HG03439 (cell line): Measurements from ENCODE around the gene HEXD.
"Not testable (repeated sequence)": the region's sequence is repeated elsewhere in the genome, so short reads cannot be mapped to it uniquely, and the experiment has no call there.

ENCODE experiments used
- ATAC-seq: cut with Tn5 transposase; IDR thresholded peaks from one replicate; pipeline ENCODE4 v1.9.1; 2021; ENCODE audit warnings: mild to moderate bottlenecking, moderate library complexity; ENCODE audit not compliant: unreplicated experiment

The HEXD gene

DNA sequence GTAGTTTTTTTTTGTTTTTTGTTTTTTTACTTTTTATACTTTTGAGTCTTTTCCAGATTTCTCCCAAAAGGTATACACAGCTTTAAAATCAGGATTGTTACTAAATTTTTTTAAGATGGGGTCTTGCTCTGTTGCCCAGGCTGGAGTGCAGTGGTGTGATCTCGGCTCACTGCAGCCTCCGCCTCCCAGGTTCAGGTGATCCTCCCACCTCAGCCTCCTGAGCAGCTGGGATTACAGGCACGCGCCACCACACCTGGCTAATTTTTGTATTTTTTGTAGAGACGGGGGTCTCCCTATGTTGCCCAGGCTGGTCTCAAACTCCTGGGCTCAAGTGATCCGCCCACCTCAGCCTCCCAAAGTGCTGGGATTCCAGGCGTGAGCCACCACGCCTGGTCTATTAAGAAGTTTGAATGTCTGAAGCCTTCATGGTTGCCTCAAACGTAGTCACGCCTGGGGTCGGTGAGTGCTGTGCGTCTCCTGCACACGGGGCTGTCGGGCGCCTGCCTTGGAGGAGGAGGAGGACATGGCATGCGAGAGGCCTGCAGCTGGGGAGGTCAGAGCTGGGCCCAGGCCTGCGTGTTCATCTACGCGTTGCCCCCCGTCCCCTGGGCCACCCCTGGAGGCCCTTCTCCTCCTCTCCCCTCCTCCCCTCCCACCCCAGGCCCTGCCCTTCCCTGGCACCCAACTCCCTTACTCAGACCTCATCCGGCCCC, 35.8 kb upstream of the HEXD start:
- not testable (repeated sequence) for ATAC-seq

- no peak for ATAC-seq
These were observed 35.3 kb upstream of the HEXD start for GRCh38 chr17:82382933-82383255.

GRCh38 chr17:82383411-82383810, 34.7 kb upstream of the HEXD start:
- no peak for ATAC-seq

GRCh38 chr17:82384051-82384729, 34.0 kb upstream of the HEXD start:
- no peak for ATAC-seq

DNA sequence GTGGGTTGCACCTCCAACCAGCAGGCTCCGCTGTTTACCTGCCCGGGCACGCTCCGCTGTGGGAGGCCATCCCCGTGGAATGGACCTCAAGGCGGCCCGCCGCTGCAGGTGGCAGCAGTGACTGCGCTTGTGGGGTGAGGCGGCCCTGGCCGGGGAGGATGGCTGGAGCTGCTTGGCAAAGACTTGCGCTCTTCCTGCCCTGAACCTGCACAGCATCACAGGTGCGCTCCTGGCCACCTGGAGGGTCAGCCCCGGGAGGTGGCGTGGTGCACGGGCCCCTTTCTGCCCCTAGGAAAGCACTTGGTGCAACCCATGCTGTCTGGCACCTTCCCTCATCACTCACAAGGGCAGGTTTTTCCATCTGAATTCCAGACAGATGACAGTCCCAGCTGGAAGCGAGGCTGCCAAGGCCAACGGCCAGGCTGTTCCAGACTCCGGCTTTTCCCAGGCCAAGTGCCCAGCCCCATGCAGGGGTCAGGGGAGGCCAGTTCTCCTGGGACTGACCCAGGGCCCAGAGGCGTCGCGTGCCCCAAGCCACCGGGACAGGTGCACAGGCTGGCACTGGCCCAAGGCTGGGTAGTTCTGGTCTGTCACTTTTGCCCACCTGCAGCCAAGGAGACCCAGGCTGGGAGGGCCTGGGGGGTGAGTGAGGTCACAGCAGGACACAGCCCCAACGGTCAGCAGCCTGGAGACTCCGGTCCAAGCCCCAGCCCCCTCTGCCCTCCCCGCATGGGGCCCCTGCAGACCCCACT, 33.2 kb upstream of the HEXD start:
- no peak for ATAC-seq

GRCh38 chr17:82385559-82386254, 32.4 kb upstream of the HEXD start:
- ATAC-seq: no peak

DNA sequence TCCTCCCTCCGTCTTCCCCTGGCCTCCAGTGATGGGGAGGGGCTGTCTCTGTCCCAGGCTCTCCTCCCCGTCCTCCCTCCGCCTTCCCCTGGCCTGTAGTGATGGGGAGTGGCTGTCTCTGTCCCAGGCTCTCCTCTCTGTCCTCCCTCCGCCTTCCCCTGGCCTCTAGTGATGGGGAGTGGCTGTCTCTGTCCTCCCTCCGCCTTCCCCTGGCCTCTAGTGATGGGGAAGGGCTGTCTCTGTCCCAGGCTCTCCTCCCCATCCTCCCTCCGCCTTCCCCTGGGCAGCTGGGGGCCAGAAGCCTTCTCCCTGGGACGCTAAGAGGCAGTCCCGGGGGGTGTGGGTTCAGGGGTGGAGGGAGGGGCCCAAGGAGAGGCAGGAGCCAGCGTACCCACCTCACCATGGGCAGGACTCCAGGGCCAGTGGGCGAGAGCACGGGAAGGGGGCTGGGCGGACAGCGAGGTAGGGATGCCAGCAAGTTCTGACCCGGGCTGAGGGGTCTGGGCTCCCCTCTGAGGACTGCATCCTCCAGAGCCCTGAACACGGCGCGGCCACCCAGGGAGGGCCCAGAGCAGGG, 31.8 kb upstream of the HEXD start:
- no peak for ATAC-seq

DNA sequence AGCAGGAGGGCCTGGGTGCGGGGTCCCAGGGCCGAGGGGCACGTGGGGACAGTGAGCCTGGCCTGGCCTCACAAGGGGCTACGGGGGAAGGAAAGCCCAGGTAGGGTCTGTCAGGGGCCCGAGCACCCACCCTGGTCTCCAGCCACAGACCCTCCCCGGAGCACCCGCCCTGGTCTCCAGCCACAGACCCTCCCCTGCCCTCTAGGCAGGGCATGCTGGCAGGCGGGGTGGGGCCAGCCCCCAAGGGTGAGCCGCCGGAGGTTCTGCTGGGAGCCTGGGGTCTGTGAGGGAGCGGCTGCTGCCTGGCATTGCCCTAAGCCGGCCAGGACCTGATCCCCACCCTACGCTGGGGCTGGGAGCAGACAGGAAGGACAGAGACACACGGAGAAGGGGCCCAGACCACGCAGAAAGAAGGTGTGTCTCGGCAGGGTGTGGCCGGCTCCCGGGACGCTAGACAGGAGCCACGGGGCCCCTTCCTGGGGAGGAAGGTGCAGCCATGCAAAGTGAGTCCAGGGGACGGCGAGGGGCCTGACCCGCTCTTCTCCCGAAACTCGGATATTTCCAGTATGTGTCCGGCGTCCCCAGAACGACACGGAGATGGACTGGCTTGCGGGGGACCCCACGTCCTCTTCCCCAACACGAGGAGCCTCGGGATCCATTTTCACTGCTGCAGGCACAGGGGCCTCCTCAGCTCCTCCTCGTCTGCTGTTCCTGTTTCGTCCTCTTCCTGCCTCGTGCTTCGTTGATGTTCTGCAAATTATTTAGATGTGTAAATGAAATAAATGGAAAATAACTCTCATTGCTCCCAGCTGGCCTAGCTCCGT, 31.1 kb upstream of the HEXD start:
- ATAC-seq: no peak

DNA sequence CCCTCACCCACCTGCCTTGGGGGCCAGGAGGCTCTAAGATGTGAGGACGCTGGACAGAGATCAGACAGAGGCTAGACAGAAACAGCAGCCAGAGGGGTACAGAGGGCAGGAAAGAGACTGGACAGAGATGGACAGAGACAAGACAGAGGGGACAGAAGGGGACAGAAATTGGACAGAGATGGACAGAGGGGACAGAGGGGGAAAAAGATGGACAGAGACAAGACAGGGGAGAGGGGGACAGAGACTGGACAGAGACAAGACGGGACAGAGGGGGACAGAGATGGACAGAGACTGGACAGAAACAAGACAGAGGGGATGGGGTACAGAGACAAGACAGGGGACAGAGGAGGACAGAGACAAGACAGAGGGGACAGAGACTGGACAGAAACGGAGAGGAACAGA, 30.4 kb upstream of the HEXD start:
- ATAC-seq: no peak

DNA sequence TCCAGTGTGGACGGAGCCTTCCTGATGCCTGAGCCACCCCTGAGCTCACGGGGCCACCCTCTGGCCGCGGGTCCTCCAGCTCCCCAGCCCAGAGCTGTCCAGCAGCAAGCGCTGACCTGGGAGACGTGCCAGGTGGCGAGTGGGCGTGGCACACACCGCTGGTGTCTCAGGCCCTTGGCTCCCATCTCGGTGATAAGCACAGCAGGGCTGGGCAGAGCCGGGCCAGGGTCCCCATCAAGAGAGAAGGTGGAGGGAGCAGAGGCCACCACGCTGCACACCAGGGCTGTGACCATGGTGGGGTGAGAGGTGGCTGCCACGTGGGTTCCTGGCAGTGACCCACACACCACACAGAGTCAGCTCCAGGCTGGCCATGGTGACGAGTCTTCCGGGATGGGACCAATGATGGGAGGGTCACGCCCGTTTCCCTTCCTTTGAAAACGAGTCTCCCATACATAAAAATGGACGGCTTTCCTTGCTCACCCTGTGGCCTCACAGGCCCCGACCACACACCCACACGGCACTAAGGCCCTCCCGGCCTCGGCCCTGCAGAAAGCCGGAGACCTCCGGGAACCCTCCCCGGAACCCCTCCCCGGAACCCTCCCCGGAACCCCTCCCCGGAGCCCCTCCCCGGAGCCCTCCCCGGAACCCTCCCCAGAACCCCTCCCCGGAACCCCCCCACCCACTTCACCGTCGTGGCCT, 29.8 kb upstream of the HEXD start:
- ATAC-seq: no peak

- no peak for ATAC-seq
These were observed 29.2 kb upstream of the HEXD start for GRCh38 chr17:82388922-82389283.

DNA sequence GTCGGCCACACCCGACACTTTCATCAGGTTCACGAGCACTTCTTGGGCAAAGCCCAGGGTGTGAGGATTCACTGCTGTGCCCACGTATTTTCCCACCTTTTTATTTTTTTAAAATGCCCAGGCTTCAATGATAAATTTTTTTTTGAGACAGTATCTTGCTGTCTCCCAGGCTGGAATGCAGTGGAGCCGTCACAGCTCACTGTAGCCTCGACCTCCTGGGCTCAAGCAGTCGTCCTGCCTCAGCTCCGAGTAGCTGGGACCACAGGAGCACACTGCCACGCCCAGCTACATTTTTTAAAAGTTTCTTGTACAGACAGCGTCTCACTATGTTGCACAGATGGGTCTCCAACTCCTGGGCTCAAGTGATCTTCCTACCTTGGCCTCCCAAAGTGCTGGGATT, 28.8 kb upstream of the HEXD start:
- ATAC-seq: no peak

DNA sequence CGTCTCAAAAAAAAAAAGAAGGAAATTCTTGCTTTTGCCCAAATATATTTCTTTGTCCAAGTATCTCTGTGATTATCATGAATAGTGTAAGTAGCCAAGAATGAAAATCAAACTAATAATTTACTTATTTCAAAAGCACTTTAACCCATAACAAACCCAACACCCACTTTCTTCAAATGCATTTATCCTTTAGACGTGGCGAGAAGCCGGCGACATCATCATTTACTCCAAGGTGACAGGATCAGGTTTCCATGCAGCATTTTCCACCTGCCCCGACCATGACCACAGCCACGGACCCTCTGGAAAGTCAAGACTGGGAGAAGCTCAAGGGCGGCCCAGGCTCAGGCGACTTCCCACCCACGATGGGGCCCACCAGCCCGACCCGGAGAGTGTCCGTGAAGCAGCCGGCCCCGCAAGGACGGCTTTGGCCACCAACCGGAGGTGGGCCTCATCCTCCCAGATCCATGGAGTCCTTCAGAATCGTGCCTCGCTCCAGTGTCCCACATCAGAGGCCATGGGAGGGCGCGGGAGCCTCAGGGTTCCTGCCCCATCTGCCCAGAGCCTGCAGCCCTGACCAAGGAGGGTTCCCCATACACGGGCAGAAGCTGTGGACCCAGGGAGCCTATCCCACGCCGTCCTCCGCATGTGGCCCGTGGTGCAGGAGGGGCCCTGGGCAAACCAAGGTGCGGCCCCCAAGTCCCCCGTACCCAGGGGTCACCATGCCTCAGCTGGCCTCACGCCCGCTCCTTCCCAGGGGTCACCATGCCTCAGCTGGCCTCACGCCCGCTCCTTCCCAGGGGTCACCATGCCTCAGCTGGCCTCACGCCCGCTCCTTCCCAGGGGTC, 27.9 kb upstream of the HEXD start:
- no peak for ATAC-seq

DNA sequence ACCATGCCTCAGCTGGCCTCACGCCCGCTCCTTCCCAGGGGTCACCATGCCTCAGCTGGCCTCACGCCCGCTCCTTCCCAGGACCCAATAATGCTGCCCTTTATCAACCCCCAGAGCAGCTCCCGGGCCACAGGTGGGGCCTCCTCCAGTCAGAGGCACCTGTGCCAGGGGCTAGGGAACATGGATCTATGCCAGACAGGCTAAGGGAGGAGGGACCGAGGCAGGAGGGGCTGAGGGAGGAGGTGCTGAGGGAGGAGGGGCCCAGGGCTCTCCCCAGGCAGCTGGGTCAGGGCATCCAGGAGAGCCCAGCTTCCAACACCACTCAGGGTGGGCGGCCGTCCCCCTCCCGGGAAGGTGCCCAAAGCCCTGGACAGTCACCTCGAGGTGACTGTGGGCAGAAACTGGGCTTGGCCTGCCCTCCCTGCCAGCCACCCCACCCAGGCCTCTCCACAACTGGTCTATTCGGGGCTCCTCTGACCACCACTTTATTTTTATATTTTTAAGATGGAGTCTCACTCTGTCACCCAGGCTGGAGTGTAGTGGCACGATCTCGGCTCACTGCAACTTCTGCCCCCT, 27.2 kb upstream of the HEXD start:
- ATAC-seq: no peak

- no peak for ATAC-seq
These were observed 26.6 kb upstream of the HEXD start for GRCh38 chr17:82391496-82392066.

GRCh38 chr17:82392209-82392920, 25.8 kb upstream of the HEXD start:
- ATAC-seq: no peak

- ATAC-seq: no peak
These were observed 25.2 kb upstream of the HEXD start for GRCh38 chr17:82392941-82393340.

GRCh38 chr17:82394278-82394677, 23.9 kb upstream of the HEXD start:
- ATAC-seq: no peak
